Stimulated activated CD8-positive, alpha-beta memory T cell treated with anti-CD3 and anti-CD28 coated beads, Interleukin-15, amount 100 ng/mL, for 48 hours (primary cell): ENCODE results near the gene OLFML2B.

Experiments used
- DNase-seq, 2 donors: peaks; one replicate each; pipeline ENCODE4 v3.0.0-alpha.2; 2020; ENCODE audit warnings: low read depth in 2 of 2

The OLFML2B gene

DNA sequence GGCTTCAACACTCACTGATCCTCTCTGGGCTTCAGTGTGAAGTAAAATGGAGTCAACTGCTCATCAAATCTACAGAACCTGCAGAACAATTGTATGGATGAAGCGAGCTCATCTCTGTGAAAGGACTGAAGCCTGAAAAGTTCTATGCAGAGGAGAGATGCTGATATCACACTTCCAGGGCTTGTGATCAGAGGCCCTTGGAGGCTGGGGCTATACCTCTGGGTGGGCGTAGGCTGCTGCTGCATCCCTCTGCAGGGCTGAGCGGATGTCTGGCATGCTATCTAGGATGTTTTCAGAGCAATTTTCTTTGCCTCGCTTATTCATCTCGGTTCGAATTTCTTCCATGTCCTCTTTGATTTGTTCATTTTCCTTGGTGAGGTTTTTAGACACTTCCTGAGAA is 17.6 kb downstream of the OLFML2B start:
- DNase-seq: no peak

DNA sequence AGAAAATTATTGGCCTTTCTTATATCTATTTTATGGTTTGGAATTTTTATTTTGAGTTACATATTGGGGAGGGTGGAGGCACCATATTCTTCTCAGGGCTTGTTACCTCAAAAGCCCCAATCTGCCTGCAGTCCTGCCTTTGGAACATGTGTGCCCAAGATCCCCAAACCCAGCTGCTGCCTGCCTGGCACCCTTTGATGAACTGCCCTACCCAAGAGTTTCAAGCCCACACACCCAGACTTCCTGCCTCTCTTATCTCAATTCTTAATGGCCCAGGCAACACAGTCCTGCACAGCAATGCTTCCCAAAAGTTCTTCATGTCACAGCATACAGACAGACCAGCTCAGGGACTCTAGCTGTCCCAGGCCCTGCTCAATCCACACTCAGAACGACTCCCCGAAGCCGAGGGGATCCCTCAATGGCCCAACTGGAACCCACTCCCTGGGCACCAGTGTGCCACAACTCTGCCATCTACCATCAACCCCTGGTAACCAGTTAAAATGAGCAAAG is 19.2 kb downstream of the OLFML2B start:
- no peak for DNase-seq

DNA sequence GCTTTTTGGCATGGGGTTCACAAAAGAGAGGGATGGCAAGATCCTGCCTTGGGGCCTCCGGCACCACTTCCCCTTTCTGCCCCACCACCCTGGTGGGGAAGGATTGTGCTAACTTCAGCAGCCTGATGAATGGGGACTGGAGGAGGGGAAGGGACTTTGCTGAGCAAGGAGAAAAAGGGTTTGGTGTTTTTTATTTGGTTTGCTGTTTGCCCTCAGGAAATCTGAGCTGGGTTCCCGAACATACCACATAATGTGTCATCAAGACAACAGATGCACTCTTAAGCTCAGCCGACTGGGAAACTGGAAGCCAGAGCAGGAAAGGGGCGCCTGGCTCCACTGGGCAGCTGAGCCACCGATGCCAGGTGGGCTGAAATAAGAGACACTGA is 19.8 kb downstream of the OLFML2B start:
- DNase-seq: no peak

DNA sequence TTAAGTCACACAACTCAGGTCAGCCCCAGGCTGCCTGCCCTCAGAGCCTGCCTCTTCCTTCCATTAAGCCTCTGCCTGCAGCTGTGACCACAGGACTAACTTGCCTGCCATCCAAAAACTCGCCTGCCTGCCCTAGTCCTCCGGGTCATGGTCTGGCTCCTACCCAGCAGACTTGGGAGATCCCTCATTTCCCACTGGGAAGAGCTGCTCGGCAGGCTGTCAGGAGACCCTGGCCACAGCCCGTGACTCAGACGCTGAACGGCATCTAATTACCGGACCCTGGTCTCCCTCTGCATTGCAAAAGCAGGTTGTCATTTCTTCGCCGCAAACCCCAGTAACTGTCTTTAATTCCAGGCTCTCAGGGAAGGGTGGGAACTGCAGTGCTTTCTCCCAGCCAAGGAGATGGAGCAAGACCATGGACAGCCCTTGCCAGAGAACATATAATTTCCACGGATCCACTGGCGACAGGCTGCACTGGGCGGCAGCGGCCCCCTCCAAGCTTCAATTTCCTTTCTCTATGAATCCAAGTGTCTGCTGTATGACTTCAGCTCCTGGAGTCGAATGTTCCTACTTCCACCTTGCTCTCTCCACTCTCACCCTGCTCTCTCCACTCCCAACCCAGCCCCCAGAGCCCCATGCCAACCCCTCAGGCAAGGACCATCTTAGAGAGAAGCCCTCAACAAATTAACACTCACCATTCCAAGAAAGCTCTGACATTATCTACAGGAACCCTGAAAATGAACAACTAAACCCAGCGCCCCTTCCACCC is 20.4 kb downstream of the OLFML2B start:
- no peak for DNase-seq

- no peak for DNase-seq
These were observed 23.6 kb downstream of the OLFML2B start for GRCh38 chr1:162000053-162000420.

- no peak for DNase-seq
These were observed 24.2 kb downstream of the OLFML2B start for GRCh38 chr1:161999301-162000052.

DNA sequence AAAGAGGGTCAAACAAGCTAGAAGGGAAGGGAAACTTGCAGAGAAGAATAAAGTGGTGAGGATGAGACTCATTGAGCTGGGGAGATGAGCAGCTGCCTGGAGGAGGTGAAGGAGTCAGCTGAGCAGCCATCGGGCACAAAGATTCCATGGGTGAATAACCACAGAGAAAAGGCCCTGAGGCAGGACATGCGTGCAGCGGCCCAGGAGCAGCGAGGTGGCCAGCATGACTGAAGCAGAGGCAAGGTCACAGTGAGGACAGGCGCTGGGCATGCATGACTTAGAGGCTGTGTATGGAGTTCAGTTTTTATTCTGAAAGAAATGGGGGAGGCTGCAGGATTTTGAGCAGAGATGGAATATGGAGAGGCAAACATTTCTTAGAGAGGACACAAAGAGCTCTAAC is 24.9 kb downstream of the OLFML2B start:
- no peak for DNase-seq

DNA sequence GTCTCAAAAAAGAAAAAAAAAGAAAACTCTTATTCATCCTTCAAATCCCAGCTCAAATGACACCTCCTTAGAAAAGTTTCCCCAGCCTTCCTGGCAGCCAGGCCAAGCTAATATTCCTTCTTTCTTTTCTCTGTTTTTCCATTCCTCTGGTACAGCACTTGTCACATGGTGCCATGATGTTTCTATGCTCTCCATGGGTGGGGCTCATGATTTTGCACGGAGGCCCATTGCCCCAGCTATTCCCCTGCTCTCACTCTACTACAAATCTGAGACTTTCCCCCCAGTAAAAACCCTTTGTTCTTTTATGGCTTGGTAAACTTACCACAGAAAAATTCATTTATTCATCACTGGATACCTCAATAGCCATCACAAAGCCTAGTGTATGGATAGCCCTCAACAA is 26.5 kb downstream of the OLFML2B start:
- no peak for DNase-seq

DNA sequence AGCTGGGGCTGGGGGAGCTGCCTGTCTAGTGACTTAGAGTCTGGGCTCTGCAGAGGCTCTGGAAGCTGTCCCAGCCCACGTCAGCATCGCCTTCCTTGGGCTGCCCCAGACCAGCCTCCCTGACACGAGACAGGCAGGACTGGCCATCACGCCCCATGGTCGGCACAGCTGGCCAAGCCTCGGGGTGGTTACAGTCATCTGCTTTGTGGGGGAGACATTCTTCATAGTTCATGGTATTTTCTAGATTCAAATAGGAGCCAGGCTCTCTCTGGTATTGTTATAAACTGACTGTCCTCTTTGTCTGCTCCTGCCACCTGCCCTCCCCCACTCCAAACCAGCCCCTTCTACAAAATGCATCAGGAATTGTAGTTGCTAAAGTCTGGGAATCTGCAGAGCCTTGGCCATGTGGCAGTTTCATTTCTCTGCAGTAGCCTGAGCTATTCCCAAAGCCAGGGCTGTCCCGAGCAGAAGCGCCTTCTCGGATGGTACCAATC is 29.4 kb downstream of the OLFML2B start:
- DNase-seq: no peak

- DNase-seq: no peak
These were observed 30.1 kb downstream of the OLFML2B start for GRCh38 chr1:161993576-161993975.

DNA sequence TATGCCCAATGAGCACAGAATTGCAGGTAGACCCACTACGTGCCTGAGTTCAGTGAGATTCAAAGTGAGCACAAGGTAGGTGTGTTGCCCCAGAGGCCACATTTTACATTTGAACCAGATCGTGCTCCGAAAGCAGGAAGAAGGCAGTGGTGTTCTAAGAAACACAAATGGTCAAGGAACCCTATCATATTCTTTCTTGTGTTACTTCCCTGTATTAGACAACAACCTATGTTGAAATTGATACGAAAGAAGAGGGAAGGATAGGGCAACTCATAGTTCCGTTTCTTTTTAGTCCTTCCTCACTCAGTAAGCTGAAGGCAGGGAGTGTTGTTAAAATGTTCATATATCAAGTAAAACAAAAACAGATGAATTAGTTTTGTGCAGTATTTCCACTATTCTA is 33.9 kb downstream of the OLFML2B start:
- no peak for DNase-seq

DNA sequence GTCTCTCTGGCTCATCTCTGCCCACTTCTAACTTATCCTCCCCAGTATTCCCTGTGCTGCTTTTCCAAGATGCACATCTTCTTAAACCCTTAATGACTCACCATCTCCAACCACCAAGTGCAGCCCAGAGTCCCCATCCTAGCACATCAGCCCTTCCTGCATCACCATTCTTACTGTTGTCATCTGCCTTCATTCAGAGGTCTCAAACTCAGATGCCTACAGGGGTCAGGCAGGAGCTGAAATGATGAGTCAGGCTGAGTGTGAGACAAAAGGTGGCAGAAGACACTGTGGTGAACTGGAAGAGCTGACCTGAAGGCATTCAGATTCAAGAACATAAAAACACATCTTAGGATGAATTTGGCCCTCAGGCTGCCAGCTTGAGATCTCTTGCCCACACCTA is 34.6 kb downstream of the OLFML2B start:
- no peak for DNase-seq

GRCh38 chr1:161988413-161988812 is 35.3 kb downstream of the OLFML2B start:
- no peak for DNase-seq

DNA sequence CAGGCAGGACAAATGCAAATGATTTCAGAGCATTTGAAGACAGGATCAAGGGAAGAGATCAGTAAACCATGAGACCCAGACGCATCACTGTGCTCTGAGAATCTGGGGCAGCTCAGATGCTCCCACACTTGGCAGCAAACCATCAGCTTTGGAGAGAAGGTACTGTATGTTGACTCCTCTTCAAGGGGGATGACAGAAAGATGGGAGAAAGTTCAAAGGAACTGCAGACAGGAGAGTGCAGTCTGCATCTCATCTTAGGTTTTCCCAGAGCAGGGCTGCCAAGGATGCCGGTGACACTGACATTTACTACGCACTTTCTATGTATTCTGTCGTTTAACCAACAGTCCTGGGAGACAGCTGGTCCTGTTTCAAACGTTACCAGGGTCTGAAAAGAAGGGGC is 35.8 kb downstream of the OLFML2B start:
- no peak for DNase-seq

DNA sequence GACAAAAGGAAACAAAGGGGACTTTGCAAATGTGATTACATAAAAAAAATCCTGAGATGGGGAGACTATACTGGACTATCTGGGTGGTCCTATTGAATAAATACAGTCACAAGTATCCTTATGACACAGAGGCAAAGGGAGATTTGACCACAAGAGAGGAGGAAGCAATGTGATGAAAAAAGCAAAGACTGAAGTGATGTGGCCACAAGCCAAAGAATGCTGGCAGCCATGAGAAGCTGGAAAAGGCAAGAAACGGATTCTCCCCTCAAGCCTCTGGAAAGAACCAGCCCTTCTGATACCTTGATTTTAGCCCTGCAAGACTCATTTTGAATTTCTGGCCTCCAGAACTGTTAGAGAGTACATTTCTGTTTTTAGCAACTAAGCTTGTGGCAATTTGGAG is 36.4 kb downstream of the OLFML2B start:
- DNase-seq: no peak

GRCh38 chr1:161986328-161986727 is 37.3 kb downstream of the OLFML2B start:
- no peak for DNase-seq

DNA sequence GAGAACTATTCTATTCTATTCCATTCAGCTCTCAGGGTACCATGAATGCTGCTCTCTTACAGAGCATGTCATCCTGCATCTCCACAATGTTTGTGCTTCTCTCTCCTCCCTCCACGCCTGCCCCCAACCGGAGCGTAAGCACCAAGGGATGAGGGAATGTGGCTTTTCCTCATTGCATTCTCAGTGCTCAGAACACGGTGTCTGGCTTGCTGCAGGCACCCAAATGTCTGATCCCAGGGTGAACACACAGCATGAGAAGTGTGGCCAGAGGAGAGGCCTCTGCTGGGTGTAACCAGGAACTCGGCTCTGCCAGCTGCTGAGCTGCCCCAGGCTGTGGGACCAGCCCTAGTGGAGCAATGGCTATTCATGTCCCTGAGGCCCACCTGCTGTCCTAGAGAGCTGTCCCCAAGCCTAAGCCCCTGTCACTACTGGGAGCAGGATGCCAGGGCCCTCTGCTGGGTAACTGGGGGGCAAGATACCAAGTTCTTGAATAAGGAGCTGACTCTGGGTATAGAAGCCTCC is 38.3 kb downstream of the OLFML2B start:
- no peak for DNase-seq

- DNase-seq: no peak
These were observed 39.9 kb downstream of the OLFML2B start for GRCh38 chr1:161983725-161984124.

GRCh38 chr1:161982917-161983316 is 40.8 kb downstream of the OLFML2B start:
- DNase-seq: no peak

GRCh38 chr1:161982507-161982895 is 41.2 kb downstream of the OLFML2B start:
- no peak for DNase-seq

DNA sequence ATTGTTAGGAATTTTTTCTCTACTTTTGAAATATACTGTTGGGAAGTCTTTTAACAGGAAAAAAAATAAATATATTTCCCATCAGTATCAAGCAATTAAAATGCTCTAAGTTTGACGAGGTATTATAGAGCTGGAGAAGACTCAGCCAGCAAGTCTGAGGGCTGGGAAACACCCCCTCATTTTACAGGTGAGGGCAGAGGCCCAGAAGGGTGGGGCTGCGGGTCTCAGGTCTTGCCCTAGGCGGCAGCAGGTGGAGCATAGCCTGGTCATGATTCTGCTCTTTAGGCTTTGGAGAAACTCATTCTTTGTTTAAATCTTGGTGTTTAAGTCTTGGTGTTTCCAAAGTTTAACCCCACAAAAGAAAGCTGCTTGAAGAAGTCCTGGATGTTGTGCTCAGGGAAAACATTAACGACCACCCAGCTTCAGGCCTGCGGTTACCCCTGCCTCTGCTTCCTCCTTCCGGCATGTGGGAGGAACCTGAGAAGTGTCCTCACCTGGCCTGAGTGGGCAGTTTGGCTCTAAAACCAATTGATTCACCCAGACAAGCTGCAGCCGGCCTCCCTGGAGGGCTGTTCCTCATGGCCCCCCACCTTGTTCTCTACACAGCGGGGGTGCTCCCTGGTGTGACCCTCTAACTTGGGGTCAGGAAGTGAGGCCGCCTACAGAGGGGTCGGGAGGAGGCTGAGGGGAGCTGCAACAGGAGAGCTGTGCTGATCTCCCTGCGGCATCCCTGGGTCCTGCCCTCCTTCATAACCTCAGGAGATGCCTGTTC is 41.7 kb downstream of the OLFML2B start:
- DNase-seq: no peak

DNA sequence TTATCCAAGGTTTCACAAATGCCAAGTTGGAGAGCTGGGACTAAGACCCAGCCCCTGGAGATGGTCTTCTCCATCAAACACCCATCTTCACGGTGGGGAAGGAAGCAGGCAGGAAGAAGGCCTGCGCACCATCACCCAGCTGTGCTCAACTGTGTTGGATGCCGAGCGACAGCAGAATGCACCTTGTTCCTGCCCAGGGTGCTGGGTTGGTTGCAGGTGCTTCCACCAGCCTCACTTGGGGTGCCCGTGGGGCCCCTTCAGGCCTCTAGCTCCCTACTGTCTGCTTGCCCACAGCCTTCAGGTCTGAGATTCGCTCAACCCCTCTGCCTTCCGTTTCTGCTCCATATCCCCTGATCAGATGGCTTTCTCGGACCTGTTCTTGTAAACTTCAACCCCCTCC is 42.5 kb downstream of the OLFML2B start:
- DNase-seq: no peak
